Heart right ventricle (tissue), 16 donors: ENCODE results near the gene PLA2G1B. TPM values are rescaled to one million over a fixed set of nuclear protein-coding genes. Genes with fewer than 3 reads are reported as not detected.

Experiments used
- ATAC-seq, 8 donors: fragments of 200-7000 bp; cut with Tn5 transposase; one replicate each; pipeline ENCODE4 v1.9.1; 2020; ENCODE audit warnings: mild to moderate bottlenecking in 8 of 8, moderate library complexity in 8 of 8, moderate number of reproducible peaks in 1 of 8
- DNase-seq, 2 donors: peaks; one replicate each; pipeline ENCODE4 v3.0.0-alpha.2; 2020
- H3K27ac ChIP-seq, 10 donors: fragments of 200-600 bp; sonication (generic) in 2 of 10; one replicate each; pipeline versions ENCODE4 v1.5.0 to v1.8.0; 2020 to 2022; ENCODE audit warnings: mild to moderate bottlenecking in 3 of 10
- H3K27me3 ChIP-seq, 7 donors: fragments of 200-600 bp; one replicate each; pipeline ENCODE4 v1.8.0; 2021 to 2022; ENCODE audit warnings: mild to moderate bottlenecking in 2 of 7
- H3K36me3 ChIP-seq, 9 donors: fragments of 200-600 bp; sonication (generic) in 1 of 9; one replicate each; pipeline versions ENCODE4 v1.5.0 to v1.8.0; 2020 to 2022; ENCODE audit warnings: mild to moderate bottlenecking in 2 of 9
- H3K4me1 ChIP-seq, 9 donors: fragments of 200-600 bp; sonication (generic) in 1 of 9; one replicate each; pipeline versions ENCODE4 v1.5.0 to v1.8.0; 2020 to 2022; ENCODE audit warnings: mild to moderate bottlenecking in 4 of 9
- H3K4me3 ChIP-seq, 10 donors: fragments of 200-600 bp; sonication (generic) in 2 of 10; one replicate each; pipeline versions ENCODE4 v1.5.0 to v1.8.0; 2020 to 2022; ENCODE audit warnings: mild to moderate bottlenecking in 7 of 10, moderate library complexity in 2 of 10
- H3K9me3 ChIP-seq, 11 donors: fragments of 200-600 bp in 10 of 11; sonication (generic) in 2 of 11; one replicate each; pipeline versions ENCODE4 v1.5.0 to v1.8.0; 2013 to 2022; ENCODE audit warnings: mild to moderate bottlenecking in 2 of 11, control low read depth in 1 of 11, moderate library complexity in 1 of 11
- WGBS, 2 donors: extraction: QIAGEN DNeasy Blood & Tissue Kit; methylation state at CpG; one replicate each; pipeline ENCODE4 v1.1.7; 2013; ENCODE audit warnings: inconsistent platforms in 1 of 2; 5-methylcytosine and 5-hydroxymethylcytosine counted together
- intact Hi-C, 10 donors: fragments of 100-400 bp; cut with DNase I; formaldehyde crosslinking; loops; one replicate each; pipeline versions ENCODE4 v1.11.1 to v1.14.2; 2022
- polyA plus RNA-seq, 2 donors: library from polyadenylated mRNA; stranded (reverse); fragments of 200-250 nt; gene quantifications; one replicate each; pipeline ENCODE4 v1.2.3, GENCODE V29; 2013
- total RNA-seq, 10 donors: library from RNA; stranded (reverse); fragmentation: NEBNext Ultra II Directional in 3 of 10; extraction: Animal tissue kit (Norgen Biotek cat#: 25700) in 3 of 10; gene quantifications; one replicate each; pipeline versions ENCODE4 v1.2.1 to v1.2.4, GENCODE V29; 2021 to 2023
- TF ChIP-seq, protein P1 (sequence below), 9 donors: fragments of 200-600 bp; sonication (generic) in 2 of 9; IDR thresholded peaks; one replicate each; pipeline versions ENCODE4 v1.5.0 to v1.8.0; 2021 to 2022; ENCODE audit warnings: antibody characterized with exemption in 9 of 9, mild to moderate bottlenecking in 5 of 9, moderate library complexity in 1 of 9
- donor health status: Arrhythmogenic right ventricular cardiomyopathy.
- donor health status: ischemic (EF 13 %, LVEDD 7.1; RV severe dilation, severe dysfunction).
- donor health status: healthy with polysubstance abuse.
- donor health status: DM: no; HTN: yes; CAD: no.
- donor health status: DM: no; HTN: no; CAD: no.
- donor health status: ischemic (EF 25% LVEDD 6.9; RV normal size, moderate dysfunction).
- donor health status: ischemic (EF 25% LVEDD 5.7; RV mildly dilated, moderate dysfunction).
- donor health status: healthy.
- donor health status: DM: yes; HTN: yes; CAD: no.
- donor health status: Ischemic cardiomyopathy.
- donor health status: ischemic (EF 35%, LVEDD 5.7; RV mildly dilated, moderate dysfunction).
- donor health status: nonischemic (EF 11% LVEDD 7.7; RV severe dilation, severe dysfunction).
- donor health status: DM: yes; HTN: yes; CAD: no.
- donor health status: PGD.
- donor health status: ischemic (EF 29% LVEDD 5.4; RV normal size, mild dysfunction).
- donor health status: nonischemic (EF 23%, LVEDD 6.1; RV moderate dilation, normal function).

PLA2G1B gene
- total and polyA plus RNA-seq, 12 donors = 0.22 to 1.8 (median 0.86) TPM; not detected in 4

DNA sequence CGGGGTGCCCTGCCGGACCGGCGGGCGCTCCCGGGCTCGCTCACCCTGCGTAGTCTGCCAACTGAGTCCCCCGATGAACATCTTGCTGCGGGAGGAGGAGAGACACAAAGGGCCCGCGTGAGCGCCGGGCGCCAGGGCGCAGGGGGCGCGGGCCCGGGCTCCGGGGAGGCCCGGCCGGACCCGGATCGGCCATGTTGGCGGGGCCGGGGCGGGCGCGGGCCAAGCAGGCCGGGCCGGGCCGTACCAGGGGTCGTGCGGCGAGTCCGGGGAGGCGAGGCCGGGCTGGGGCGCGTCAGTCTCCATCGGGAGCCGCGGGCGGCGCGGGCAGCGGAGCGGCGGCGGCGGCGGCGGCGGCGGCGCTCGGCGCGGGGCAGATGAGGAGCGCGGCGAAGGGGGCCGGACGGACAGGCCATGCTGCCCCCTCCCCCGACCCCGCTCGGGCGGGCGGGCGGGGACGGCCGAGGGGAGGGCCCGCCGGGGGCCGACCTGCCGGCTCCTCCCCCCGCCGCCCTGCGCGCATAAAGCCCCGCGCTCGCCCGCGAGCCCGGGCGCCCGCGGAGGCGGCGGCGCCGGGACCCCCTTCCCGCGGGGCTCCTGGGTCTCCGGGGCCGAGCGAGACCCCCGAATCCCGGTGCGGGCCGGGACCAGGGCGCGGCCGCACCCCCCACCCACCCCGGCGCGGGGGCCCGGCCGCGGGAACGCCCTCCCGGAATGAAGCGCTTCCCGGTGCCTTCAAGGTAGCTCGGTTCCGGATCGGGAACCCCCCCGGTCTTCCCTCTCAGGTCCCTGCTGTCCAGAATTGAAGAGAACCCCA lies 41.4 kb upstream of the PLA2G1B start, which contains the start of gene MSI1:
Gene MSI1, minus strand, starts transcription at position 376 of the 814 bp plus-strand sequence. Its CDS starts 73 bp downstream, at position 303.
- ATAC-seq (peak in 3 of 8 donors; percentile 22 to 43 (median 38)), DNase-seq (no peak)
- no peaks in the 10 kb centered on the region for H3K9me3 ChIP-seq
- H3K27ac ChIP-seq = peak within 1 kb of the TSS in 8 of 10 donors; percentile 34 to 69 (median 56)
- H3K27me3 ChIP-seq = peaks cover 0 to 88% (median 44%) of the 10 kb centered on the region in 7 donors
- 0 to 1% methylated on average over 51 to 119 of the region's 119 CpGs for WGBS, 2 donors
- intact Hi-C loops = loop anchor here in 1 of 10 donors (10.0 kb wide), 1 partner anchor 46 kb away; no protein-coding TSS in a partner anchor
- H3K4me3 ChIP-seq = peak within 1 kb of the TSS; percentile 32 to 69 (median 63)
- TF ChIP-seq, protein P1, sequence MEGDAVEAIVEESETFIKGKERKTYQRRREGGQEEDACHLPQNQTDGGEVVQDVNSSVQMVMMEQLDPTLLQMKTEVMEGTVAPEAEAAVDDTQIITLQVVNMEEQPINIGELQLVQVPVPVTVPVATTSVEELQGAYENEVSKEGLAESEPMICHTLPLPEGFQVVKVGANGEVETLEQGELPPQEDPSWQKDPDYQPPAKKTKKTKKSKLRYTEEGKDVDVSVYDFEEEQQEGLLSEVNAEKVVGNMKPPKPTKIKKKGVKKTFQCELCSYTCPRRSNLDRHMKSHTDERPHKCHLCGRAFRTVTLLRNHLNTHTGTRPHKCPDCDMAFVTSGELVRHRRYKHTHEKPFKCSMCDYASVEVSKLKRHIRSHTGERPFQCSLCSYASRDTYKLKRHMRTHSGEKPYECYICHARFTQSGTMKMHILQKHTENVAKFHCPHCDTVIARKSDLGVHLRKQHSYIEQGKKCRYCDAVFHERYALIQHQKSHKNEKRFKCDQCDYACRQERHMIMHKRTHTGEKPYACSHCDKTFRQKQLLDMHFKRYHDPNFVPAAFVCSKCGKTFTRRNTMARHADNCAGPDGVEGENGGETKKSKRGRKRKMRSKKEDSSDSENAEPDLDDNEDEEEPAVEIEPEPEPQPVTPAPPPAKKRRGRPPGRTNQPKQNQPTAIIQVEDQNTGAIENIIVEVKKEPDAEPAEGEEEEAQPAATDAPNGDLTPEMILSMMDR (IDR thresholded peaks at IDR 0.05) = no peak
- H3K4me1 ChIP-seq = peaks cover 0 to 21% (median 12%) of the 10 kb centered on the region in 9 donors
- H3K36me3 ChIP-seq = no peaks in the 10 kb centered on the region

DNA sequence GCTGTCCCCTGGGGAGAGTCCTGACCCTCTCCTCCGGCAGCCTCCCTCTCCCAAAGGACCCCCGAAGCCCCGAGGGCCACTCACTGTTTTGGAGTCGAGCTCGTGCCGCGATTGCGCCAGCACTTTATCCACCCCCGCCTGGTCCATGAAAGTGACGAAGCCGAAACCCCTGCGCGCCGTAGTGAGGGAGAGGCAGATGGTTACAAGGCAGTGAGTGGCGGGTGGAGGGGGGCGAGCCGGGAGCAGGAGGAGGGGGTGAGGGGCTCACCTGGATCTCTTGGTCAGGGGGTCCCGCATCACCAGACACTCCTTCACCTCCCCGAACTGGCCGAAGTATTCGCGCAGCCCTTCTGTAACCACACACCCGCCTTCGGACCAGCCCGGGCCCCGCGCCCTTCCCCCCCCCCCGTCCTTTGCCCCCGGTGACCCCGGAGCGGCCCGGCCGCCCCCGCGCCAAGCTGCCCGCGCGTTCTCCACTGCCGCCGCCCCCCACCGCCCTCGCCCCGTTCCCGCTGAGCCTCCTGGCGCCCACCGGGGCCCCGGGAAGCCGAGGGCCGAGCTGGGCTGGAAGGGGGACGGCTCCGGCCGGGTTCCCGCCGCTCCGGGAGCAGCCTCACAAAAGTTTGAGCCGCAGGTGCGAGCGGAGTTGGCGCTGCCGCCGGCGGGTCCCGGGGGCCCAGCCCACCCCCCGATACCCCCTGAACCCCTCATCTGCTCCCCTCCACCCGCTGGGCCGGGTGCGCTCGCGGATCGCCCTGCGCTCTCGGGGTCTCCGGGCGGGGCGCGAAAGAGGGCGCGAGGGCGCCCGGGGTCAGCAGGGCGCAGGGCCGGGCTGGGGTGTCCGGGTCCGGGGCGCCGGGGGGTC lies 40.6 kb upstream of the PLA2G1B start:
- peak overlapping the region in 8 of 10 donors; percentile 34 to 69 (median 56) for H3K27ac ChIP-seq
- H3K36me3 ChIP-seq = no peaks in the 10 kb centered on the region
- ATAC-seq (peak in 7 of 8 donors; percentile 17 to 53 (median 22)), DNase-seq (peak; percentile 18 to 36)
- H3K4me1 ChIP-seq = peaks cover 0 to 21% (median 12%) of the 10 kb centered on the region in 9 donors
- peaks cover 0 to 85% (median 44%) of the 10 kb centered on the region in 7 donors for H3K27me3 ChIP-seq
- TF ChIP-seq, protein P1 (IDR thresholded peaks at IDR 0.05) = no peak
- WGBS, 2 donors = 2 to 5% methylated on average over 46 to 86 of the region's 86 CpGs
- peak overlapping the region; percentile 25 to 69 (median 63) for H3K4me3 ChIP-seq
- H3K9me3 ChIP-seq = no peaks in the 10 kb centered on the region
- intact Hi-C loops = loop anchor here in 1 of 10 donors (10.0 kb wide), 1 partner anchor 47 kb away; no protein-coding TSS in a partner anchor

DNA sequence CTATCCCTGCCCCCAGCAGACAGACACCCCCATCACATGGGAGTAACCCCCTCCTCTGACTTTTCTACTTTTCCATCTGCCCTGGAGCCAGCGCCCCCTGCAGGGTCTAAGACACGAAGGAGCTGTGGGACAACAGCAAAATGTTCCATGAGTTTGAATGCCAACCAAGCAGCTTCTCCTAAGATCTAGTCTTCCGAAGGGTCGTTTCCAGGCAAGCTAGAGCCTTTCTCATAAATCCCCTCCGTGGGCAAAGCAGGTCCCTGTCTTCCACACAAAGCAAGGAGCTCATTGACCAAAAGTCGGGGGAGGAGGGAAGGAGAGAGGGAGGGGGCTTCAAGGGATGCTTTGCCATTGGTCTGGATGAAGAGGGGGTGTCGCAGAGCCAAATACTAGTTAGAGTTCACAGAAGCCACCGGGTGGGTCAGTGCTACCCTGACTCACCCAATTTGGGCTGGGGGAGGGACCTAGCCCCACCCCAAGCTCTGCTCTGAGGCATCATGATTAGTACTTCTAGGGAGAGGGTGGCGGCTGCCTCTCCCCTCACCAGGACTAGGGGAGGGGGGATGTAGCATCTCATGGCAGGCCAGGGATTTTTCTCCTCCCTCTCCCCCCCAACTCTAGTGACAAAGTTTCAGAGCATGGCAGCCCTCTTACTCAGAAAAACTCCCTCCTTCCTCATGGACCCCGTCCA lies 39.8 kb upstream of the PLA2G1B start:
- intact Hi-C loops = loop anchor here in 1 of 10 donors (10.0 kb wide), 1 partner anchor 47 kb away; no protein-coding TSS in a partner anchor
- 45 to 51% methylated on average over 10 of the region's 10 CpGs for WGBS, 2 donors
- TF ChIP-seq, protein P1 (IDR thresholded peaks at IDR 0.05) = peak in 5 of 9 donors; percentile 15 to 39 (median 38)
- Histone ChIP-seq H3K27me3 (peaks cover 0 to 85% (median 45%) of the 10 kb centered on the region in 7 donors), H3K4me3 (peak overlapping the region in 7 of 10 donors; percentile 55 to 69 (median 63)), H3K27ac (peak overlapping the region in 5 of 10 donors; percentile 35 to 69 (median 56)), H3K36me3 (no peaks in the 10 kb centered on the region), H3K4me1 (peaks cover 0 to 21% (median 12%) of the 10 kb centered on the region in 9 donors), H3K9me3 (no peaks in the 10 kb centered on the region)
- DNase-seq (no peak), ATAC-seq (peak in 3 of 8 donors; percentile 3 to 7 (median 5))
